ENCODE data around the gene CCDC57.
A peak's percentile ranks its signal among the peaks of the same experiment; 100 is the strongest.

CCDC57 gene

DNA sequence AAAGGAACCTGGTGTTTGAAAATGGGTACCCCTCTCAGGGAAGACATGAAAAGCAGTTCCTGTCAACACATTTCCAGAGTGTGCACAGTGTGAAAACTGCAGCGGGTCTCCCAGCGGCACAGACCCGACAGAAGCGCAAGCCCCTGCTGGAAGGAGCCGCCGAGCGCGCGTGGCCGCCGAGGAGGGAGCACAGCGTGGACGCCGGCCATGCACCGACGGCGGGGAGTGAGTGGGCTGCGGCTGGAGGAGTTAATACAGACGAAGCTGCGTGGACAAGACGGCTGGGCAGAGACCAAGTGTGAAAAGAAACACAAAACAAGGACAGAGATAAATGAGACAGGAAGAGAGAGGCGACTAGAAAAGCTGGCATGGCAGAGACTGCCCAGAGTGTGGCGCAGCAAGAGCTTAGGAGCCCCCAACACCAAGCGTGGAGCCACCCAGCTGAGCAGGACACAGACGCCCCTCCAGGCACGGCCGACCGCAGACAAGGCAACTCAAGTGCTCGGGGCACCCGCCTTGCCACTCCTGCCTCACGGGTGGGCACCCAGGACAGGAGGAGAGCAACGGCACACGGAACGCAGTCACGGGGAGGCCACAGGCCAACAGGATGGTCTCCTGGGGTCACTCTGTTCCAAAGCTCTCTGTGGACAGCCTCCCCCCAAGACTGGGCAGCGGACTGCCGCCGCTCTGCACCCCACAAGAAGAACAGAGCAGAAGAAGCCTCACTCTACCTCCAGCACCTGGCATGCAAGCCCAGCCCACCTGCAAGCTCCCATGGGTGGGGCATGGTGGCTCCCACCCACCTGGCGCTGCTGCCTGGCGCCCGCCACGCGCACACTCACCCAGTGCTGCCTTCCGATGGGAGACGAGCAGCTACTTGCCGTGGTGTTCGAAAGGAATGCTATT, 32.7 kb upstream of the CCDC57 start:
- DNase-seq: no peak

DNA sequence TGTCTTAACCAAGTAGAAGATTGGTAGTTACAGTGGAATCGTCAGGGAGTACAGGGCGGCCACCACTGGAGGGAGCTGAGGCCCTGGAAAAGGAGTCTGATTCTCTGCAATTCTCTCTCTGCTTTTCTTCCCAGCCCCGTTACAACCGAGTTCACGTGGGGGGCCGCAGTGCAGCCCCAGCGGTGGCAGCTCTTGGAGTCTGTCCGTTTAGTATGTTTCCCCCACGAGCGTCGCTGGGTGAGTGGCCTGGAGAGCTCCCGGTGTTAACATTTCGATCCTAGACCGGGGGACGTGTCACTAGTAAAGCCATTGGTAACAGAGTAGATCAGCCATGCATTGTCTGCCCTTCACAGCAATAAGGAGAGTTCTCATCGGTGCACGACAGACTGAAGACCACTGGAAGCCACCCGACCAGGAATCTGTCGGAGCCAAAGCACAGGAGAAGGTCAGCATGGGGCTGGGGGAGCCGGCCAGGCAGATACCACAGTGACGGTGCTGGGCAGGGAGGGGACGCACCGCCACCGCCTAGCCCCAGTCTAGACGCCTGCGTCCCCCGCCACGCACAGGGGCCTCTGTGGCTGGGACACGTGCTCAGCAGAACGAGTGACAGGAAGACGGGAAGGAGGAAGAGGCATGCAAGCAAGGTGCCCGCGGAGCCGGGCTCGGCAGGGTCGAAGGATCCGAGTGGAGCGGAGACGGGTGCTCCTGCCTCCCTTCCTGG, 31.9 kb upstream of the CCDC57 start:
- DNase-seq: no peak

DNA sequence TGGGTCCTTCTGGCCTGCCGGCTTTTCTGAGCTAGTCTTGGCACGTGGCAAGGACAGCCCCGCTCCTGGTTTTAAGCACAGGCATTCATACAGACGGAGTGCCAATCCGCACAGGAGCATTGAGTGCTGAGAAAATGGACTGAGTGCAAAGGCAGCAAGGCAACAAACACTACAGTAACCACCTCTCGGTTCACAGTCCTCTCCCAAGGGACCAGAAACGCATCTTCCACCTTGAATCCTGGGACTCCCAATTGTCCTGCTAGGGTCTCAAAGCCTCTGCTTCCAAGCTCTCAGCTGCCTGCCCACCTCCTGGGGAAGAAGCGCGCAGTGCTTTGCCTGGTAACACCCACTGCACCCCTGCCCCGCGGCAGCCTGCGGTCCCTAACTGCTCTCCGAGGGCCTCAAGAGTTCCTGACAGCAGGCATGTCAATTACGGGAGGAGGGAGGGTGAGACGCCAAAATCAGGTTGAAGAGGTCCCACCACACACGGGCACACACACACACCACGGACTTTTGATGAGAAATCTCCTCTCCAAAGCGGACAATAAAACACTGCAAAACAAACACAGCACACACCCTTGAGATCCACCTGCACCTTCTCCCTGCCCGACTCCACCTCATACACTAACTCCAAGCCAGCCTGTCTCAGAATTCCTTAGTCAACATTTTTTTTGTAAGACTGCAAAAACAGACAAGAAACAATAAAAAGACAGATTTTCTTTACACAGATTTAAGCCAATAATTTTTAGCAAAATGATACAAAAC, 31.2 kb upstream of the CCDC57 start:
- no peak for DNase-seq

DNA sequence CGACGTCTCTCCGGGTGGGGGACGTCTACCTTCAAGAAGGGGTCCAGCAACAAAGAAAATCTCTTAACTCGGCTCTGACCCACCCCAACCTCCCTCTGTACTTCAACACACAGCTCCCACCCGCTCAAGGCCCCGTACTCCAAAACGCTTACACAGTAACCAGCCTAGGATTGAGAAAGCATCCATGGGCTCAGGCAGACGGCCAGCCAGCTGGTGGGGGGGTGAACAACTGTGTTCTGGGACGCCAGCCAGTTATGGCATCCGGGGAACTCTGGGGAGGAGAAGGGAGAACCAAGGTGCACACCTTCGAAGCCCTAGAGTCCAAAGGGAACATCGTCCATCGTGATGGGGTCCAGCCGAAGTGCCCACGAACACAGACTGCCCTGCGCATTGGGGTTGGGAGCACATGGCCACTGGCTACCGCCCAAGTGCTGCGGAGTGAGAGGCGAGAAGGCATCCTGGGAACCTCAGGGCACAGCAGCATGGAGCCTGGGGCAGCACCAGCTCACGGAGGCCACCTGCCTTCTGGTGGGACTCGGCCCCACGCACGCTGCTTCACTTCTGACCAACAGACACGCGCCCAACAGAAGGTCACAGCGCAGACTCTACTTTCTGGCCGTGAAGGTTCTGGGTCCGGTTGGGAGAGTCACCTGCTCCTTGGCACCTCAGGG, 30.5 kb upstream of the CCDC57 start:
- no peak for DNase-seq

DNA sequence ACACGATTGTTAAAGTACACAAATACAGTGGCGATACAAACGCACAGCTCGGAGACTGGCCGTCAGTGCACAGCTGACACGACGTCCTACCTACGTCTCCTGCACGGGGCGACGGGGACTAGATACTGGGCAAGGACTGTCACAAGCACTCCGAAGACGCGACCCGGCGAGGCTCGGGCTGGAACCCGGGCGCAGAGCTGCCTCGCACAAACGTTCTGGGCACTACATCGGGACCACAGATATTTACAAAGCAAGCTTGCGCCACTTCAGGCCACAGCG, 30.0 kb upstream of the CCDC57 start:
- DNase-seq: no peak

DNA sequence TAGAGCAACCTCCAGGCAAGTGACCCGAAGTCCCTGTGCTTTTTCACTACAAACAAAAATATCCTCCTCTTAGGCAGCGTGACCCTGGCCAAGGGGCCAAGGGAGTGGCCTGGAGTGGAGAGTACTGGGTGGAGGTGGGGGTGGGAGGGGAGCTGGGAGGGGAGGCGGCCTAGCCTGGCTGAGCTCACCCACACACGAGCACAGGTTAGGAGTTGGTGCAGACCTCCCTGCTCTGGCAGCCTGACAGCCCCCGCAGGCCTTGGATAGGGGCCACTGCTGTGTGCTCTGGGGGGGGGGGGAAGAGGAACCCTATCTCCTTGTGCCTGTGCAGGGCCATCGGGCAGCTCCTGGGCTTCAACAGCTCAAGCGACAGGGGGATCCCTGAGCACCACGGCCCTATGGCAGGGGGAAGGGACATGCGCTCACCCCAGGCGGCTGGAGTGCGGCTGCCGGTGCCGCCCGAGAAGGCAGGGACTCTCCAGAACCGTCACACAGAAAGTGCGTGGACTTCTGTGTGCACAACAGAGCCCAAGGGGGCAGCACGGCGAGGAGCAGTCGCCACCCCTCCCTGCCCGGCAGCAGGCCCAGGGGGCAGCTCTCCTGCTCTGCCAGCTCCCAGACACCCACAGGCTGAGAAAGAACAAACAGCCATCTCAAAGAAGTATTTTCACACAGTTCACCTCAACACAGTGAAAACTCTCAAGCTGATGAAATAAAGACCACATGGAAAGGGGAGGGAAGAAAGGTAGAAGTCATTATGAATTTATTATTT, 29.5 kb upstream of the CCDC57 start:
- DNase-seq: no peak

DNA sequence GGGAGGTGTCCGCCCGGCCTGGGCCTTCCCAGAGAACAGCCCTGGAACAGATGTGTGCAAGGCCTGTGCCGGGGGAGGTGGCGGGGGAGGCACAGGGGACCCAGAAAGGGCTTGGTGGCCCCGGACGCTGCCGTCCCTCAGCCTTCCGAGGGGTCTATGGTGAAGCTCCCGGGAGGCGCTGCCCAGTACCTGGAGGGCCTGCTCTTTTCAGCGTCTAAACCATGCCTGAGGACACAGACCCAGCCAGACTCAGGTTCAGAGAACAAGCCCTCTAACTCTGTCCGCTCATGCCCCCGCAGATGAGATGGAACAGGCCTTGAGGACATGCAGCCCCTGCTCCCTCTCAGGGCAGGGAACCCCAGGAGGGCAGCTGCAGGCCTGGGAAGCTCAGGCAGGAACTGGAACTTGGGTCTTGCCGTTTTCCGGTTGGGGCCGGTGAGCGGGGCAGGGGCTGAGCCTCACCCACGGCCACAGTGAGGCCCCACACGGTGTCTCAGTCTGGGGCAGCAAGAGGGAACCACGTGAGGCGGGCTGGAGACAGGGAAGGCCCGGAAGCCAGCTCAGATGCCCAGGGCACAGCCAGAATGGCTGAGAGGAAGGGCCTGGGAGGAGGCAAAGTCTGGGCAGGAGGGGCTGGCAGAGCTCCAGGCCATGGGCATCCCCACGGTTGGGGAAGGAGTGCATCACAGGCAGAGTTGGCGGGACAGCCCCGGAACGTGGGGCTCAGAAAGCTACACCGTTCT, 28.7 kb upstream of the CCDC57 start:
- peak; percentile 71 for DNase-seq

DNA sequence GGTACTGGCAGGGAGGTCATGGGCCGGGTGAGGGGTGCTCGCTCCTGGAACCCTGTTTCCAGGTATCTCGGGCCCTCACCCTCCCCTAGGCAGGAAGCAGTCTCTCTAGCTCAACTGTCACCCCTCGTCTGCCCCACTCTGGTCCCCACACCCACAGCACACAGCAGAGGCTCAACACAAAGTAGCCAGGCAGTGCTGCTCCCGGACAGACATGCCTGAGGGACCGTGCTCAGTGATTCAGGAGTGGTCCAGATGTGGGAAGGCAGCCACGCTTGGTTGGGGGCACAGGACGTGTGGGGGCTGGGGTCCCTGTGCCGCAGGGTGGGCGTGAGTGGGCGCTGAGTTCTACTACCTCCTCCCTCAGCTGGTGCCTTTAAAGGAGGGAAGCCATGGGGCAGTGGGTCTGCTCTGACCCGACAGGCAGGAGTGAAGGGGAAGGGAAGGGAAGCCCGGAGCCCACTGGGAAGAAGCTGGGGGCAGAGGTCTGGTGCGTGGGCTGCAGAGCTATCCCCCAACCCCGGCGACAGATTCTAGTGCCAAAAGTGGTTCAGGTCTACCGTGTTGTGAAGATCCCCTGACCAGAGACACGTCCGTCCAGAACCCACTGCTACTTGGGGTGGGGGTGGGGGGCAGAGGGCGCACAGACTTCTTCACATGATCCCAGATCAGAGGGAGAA, 28.0 kb upstream of the CCDC57 start:
- no peak for DNase-seq

DNA sequence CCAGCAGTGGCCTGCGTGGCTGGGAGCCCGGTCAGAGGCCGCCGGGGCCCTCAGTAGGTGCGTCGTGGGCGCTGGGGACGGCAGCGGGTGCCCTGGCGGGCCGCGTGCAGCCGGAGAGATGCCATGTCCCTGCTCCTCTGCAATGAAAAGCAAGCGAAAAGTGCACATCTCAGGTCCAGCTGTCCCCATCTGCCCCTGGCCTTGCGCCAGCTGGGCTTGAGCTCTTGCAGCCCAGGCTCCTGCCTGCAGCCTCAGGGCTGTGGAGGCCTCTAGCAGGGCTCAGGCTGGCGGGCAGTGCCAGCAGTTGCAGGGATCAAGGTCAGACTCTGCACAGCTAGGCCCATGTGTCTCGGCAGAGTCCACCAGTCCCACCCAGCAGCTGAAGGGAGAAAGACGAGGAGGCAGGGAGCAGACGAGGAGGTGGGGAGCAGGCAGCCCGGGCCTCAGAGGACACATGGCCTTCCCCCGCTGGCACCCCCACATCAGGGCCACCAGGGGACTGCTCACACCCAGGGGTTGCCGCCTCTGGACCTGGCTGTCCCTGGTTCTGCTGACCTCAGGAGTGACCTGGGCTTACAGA, 27.4 kb upstream of the CCDC57 start:
- no peak for DNase-seq

DNA sequence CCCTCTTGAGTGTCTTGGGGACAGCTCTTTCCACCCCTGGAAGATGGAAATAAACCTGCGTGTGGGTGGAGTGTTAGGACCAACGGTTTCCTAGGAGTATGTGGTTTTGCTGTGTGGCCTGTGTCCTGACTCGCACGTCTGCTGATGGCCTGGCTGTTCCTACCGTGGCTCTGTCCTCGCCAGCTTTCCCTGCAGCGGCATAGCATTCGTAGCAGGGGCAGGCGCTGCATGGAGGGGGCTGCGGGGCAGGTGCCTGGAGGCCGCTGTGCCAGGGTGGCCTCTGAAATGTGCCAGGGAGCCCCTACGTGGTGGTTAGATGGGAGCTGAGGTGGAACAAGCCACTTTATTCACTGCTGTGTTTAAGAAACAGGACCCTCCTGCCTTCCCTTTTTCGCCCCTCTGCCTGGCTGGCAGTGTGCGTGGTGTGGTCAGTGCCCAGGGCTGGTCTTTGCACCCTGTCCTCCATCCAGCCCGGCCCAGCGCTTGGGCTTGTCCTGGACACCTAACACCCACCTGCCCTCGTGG, 26.8 kb upstream of the CCDC57 start:
- DNase-seq: no peak

DNA sequence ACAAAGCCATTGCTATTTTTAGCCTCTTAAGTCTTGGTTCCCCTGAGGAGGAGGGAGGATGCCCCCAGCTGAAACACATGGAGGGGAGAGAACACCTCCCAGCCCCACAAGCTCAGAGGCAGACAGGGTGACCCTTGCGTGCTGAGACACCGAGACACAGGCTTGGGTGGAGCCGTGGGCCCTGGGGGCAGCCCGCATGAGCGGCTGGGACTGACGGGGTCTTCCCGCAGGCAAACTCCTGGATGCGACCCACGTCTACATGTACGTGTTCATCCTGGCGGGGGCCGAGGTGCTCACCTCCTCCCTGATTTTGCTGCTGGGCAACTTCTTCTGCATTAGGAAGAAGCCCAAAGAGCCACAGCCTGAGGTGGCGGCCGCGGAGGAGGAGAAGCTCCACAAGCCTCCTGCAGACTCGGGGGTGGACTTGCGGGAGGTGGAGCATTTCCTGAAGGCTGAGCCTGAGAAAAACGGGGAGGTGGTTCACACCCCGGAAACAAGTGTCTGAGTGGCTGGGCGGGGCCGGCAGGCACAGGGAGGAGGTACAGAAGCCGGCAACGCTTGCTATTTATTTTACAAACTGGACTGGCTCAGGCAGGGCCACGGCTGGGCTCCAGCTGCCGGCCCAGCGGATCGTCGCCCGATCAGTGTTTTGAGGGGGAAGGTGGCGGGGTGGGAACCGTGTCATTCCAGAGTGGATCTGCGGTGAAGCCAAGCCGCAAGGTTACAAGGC, 26.0 kb upstream of the CCDC57 start:
- peak; percentile 75 for DNase-seq

DNA sequence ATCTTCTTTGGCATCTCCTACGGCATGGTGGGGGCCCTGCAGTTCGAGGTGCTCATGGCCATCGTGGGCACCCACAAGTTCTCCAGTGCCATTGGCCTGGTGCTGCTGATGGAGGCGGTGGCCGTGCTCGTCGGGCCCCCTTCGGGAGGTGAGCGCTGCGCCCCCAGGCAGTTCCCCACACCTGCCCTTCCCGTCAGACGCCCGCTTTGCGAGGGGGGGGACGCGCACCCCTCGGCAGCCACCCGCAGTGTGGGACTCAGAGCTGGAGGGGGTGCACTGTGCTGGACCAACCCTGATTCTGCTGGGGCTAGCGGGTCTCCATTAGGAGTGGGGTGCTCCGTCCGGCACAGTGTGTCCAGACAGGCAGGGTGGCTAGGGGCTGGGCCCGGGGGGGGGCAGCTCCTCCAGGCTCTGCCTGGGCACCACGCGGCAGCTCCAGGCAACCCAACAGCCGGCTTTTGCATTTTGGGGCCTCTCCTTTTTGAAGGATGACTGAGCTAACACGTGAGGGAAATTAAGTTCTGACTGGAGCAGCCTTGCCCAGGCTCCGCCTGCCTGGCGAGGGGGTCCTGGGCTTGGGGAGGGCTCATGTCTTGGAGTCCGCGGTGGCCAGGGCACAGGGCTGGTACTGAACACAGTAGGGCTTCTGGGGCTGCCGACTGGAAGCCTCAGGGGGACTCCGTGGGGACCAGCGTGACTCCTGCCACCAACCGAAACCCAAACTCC, 25.3 kb upstream of the CCDC57 start:
- no peak for DNase-seq

DNA sequence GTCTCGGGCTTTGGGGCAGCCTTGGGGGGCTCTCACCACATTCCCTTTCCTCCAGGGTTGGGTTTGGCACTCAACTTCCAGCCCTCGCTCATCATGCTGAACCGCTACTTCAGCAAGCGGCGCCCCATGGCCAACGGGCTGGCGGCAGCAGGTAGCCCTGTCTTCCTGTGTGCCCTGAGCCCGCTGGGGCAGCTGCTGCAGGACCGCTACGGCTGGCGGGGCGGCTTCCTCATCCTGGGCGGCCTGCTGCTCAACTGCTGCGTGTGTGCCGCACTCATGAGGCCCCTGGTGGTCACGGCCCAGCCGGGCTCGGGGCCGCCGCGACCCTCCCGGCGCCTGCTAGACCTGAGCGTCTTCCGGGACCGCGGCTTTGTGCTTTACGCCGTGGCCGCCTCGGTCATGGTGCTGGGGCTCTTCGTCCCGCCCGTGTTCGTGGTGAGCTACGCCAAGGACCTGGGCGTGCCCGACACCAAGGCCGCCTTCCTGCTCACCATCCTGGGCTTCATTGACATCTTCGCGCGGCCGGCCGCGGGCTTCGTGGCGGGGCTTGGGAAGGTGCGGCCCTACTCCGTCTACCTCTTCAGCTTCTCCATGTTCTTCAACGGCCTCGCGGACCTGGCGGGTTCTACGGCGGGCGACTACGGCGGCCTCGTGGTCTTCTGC, 24.6 kb upstream of the CCDC57 start:
- DNase-seq: no peak

DNA sequence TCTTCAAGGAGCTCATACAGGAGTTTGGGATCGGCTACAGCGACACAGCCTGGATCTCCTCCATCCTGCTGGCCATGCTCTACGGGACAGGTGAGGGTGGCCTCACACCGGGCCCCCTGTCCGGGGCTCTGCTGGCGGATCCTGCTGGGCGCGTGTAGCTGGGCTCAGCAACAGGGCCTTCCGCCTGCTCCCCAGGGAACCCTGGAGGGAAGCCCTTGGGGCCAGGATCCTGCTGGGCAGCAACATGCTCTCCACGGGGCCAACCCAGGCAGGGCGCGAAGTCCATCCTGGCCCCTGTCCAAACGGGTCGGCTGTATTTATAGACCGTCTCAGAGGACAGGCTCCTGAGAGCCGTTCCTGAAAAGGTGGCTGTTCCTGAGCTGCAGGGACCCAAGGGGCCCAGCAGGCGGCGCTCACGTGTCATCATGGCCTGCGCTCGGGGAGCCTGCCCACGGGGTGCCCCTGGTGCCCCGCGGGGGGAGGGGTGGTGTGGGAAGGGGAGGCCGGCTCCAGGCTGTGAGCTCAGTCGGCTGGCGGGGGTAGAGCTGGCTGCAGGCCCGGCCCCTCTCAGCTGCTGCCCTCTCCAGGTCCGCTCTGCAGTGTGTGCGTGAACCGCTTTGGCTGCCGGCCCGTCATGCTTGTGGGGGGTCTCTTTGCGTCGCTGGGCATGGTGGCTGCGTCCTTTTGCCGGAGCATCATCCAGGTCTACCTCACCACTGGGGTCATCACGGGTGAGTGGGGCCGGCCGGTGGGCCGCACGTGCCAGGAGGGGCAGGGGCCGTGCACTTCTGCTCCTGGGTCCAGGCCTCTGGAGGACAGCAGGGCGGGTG, 23.7 kb upstream of the CCDC57 start:
- peak; percentile 70 for DNase-seq

DNA sequence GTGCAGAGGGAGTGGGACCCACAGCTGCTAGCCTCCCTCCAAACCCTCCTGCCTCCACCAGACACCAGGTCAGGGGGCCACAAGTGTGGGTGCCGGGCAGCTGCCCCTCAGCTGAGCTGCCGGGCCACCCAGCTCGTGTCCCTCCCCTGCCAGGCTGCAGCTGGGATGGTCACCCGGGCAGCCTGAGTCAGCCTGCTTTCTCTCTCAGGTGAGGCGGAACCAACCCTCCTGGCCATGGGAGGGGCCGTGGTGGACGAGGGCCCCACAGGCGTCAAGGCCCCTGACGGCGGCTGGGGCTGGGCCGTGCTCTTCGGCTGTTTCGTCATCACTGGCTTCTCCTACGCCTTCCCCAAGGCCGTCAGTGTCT, 23.1 kb upstream of the CCDC57 start:
- no peak for DNase-seq

DNA sequence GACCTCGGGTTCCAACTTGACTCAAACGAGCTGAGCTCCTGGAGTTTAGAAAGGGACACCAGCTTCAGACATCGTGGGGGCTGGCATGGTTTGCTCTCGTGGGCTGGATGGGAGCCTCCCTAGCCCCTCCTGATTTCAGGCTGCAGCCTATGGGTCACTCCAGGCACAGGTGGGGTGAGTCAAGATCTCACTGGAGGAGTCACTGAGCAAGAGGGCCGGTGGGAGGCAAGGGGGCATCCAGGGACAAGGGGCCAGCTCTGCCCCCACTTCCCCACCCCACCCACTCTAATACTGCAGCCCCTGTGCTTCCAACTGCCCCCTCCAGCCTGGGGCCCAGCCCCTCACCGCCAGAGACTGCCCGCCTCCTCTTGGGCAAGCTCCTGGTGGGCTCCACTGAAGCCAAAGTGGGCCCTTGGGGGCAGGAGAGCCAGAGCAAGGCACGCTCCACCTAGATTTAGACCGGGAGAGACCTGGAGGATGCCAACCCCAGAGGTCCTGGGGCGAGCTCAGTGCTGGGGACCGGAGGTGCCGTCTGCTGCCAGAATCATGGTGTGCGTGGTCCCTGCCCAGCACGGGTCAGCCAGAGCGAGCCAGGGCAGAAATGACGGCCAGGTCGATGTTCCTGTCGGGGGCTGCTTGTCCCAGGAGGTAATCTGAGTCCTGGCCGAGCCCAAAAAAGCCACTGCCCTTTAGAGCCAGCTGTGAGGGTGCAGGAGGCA, 22.6 kb upstream of the CCDC57 start:
- DNase-seq: no peak

All from CD4-positive, alpha-beta T cell treated with Interferon gamma for 1 hour (primary cell).